Measurements from ENCODE around the gene ARID1B.

ARID1B gene

DNA sequence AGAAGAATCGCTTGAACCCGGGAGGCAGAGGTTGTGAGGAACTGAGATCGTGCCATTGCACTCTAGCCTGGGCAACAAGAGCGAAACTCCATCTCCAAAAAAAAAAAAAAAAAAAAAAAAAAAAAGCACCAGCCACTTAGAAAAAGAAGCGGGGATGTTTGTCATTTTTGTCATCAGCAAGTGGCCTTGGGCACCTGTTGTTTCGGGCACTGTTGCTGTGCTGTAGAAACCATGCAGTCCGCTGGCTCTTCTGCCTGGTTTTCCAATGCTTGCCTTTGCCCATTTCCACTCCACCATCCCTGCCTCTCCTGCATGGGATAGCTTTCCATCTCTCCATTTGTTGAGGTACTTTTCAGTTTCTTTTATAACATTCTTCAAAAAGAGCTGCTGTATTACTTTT is 129.3 kb downstream of the ARID1B start:
- DNase-seq (ENCODE audit: low spot score) = no peak

DNA sequence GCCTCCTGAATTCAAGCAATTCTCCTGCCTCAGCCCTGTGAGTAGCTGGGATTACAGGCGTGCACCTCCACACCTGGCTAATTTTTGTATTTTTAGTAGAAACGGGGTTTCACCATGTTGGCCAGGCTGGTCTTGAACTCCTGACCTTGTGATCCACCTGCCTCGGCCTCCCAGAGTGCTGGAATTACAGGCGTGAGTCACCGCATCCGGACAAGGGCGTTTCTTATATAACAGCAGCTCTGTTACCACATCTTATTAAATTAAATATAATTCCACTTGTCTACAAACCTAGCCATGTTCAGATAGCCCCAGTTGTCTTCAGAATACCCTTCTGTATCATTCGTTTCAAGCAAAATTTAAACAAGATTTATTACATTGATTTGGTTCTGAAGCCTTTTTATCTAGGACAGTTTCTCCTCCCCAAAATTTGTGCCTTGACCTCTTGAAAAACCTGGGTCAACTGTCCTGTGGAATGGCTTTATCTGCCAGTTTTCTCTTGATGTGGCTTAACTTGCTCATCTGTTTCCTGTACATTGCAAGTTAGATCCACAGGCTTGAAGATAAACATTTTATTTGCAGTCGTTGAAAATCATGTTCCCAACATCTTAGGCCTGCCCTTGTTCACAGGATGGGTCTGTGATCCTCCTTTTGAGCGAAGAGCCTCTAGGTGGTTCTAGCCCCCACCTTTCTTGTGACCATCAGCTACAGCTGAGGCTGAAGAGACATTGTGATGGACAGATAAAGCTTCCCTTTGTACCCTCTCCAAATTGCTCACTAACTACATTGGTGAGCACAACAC is 132.2 kb downstream of the ARID1B start:
- no peak for DNase-seq (ENCODE audit: low spot score)

DNA sequence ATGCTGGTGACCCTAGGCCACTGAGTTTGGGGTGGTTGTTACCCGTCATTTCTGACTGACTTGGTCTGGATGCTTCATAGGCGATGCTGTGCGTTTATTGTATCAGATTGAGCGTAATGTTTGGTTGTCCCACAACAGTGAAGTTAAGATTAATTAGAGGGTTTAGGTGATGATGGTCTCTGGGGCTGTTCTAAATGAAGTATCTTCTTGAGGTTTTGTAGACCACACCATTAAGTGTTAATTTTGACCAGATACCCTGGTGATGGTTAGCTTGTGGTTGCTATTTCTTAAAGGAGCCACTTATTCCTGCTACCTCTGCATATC is 132.8 kb downstream of the ARID1B start:
- no peak for DNase-seq (ENCODE audit: low spot score)

DNA sequence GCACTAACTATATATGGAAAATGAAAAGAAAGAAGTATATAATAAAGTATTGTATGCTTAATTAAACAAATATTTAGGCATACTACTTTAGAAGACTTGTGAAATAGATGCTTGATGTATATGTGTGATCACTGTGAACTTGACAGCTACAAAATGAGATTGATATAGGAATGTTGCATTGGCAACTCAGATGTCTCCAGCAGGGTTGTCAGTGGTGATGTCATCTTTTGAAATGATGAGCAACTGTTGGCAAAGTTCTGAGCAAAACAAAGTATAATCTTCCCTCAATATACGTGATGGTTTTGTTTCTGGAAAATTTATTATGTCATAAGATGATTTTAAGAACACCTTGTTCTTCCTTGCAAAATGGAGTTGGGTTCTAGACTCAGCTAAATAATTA is 133.8 kb downstream of the ARID1B start:
- no peak for DNase-seq (ENCODE audit: low spot score)

DNA sequence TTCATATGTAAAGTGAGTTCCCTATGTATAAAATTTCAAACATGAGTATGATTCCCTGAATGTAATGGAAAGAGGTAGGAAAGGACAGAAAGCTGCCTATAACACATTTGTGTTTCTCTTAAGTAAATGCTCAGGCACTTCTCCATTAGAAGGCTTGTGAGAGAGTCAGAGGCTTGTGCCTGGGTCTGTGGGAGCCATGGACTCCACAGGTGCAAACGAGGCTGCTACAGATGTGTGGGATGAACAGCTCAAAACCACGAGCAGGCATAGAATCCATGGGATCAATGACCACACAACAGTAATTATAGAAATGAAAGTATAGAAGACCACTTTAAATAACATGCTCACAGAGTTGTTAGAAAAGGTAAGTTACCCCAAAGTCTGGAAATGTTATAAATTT is 134.4 kb downstream of the ARID1B start:
- DNase-seq (ENCODE audit: low spot score) = no peak

DNA sequence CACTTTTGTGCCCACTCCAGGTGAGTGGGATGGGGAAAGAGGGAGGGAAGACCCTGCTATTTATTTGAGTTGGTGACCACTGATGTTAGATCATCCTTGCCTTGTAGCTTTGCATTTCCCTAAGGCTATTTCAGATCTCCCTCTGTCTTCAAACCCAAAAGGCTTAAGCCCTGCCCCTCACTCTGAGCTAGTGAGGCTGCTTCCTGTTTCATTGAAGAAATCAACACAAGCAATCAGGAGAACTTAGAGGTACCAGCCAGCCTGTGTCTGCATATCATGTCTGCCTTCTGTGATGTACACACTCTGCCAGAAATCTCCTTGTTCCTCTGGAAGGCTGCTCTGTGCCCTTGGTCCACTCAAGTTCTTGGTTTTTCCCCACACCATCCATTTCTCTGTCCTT is 135.3 kb downstream of the ARID1B start:
- DNase-seq (ENCODE audit: low spot score) = no peak

DNA sequence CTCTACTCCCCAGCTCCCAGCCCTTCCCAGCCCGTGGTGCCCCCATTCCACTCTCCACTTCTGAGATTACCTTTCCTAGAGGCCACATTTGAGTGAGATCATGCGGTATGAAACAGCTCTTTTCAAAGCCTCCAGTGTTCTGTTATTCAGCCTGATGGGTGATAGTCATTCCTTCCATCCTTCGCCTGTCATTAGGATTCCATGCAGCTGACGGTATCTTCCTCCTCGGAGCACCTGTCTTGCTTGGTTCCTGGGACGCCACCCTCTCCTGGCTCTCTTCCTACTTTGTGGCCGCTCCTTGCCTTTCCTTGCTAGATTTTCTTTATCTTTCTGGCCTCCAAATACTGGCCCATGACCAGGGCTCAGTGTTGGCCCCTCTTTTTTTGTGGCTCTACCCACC is 137.0 kb downstream of the ARID1B start:
- no peak for DNase-seq (ENCODE audit: low spot score)

DNA sequence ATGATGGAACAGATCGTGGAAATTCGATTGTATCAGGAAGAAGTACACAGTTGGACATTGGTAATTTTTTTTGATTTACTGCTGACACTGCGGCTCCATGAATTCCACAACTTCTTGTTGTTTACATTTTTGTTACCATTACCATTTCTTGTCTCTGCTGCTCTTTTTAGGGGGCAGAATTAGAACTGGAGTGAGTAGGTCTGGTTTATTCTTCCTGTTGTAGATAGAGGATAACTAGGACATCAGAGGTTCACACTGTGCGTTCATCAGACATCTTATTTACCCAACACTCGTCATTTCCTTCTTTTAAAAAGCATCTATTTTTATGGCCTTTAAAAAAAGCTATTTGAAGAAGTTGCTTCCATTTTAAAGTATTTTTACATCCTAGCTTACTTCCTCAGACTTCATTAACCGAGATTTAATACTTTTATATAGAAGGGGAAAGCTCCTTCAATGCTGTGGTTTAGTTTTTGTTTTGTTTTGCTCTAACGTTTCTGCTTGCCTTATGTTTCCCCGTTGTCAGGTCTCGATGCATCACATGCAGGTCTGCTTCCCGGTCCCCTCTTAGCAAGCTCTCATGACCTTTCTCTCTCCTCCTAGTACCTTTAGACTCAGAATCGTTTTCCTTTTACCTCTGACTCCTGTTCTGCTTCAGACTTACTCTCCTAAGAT is 139.1 kb downstream of the ARID1B start:
- no peak for DNase-seq (ENCODE audit: low spot score)

DNA sequence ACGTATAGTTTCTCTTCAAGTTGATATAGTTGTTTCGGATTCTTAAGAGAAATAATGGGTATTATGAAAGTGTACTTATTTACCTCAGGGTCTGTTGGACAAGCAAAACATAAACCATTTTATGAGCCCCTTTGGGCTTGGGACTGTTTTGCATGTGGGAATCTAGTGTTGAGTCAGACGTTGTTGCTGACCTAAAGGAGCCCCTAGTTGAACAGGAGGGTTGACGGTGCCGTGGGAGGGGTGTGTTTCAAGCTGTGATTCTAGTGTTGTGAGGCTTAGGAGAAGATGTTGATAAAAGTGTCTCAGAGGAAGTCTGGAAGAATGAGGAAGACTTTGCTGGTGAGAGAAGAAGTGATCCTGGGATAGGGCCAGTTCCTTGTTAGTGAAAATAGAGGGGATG is 140.0 kb downstream of the ARID1B start:
- DNase-seq (ENCODE audit: low spot score) = no peak

DNA sequence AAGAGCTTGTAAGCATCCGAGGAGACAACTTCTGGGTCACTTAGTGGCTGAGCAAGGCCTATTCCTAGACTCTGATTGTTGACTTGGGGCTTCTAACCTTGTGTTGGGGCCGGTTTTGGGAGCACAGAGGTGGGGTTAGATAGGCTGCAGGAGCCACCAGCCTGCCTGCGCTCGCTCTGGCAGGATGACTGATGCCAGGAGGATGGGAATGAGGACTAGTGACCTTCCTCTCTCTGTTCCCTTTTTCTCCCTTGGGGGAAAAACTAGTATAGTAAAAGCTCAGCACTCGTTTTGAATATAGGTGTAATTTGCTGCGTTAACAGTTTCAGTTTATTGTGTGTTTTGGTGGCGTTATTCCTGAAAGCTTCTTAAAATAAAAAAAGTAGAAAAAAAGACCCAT is 141.5 kb downstream of the ARID1B start:
- no peak for DNase-seq (ENCODE audit: low spot score)

DNA sequence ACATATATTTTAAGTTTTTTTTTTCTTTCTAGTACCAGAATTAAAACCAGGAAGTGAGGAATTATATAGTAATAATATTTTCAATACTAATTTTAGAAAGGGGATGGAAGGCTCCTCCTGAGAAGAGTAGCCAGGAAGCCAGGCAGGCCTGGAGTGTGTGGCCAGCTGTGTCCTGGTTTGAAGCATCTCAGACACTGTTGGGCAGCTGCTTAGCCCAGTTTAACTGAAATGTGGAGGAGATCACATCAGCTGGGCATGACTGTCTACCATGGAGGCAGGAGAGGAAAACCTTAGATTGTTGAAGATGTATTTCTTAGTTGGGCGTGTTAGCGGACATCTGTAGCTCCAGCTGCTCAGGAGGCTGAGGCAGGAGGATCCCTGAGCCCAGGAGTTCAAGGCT is 142.2 kb downstream of the ARID1B start:
- no peak for DNase-seq (ENCODE audit: low spot score)

DNA sequence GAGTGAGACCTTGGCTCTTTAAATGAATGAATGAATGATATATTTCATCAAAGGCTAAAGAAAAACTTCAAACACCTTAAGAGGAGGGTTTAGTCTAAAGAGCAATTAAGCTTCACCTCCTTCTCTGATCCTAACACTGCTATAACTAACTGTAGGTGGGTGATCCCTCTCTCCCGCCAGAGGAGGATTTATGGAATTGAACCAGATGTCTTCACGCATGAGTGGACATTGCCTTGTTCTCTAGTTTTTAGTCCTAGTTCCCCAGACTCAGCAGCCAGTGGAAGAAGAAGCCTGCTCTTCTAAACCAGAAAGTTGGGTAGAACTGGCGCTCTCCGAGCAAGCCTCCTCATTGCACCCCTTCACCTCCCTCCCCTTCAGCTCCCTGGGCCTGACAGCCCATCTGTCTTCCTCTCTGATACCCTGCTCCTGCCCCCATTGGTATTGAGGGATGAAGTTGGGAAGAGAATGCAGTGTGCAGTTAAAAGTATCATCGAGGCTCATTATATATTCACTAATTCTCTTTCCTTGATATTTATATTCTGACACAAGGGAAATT is 142.7 kb downstream of the ARID1B start:
- DNase-seq (ENCODE audit: low spot score) = no peak

DNA sequence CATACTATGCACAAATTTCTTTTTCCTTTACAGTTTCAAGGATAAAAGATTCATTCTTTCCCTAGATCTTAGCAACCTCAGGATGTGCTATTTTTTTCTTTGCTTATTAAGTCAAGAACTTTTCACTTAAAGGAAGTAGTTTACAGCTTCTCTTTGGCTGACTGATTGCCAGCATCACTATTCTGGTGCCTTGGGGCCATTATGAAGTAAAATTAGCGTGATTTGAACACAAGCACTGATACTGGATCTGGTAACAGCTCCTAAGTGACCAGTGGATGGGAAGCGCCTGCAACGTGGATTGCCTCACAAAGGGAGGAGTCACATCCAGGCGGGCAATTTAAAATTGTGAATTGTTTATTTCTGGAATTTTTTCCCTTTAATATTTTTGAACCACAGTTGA is 147.1 kb downstream of the ARID1B start:
- DNase-seq (ENCODE audit: low spot score) = no peak

DNA sequence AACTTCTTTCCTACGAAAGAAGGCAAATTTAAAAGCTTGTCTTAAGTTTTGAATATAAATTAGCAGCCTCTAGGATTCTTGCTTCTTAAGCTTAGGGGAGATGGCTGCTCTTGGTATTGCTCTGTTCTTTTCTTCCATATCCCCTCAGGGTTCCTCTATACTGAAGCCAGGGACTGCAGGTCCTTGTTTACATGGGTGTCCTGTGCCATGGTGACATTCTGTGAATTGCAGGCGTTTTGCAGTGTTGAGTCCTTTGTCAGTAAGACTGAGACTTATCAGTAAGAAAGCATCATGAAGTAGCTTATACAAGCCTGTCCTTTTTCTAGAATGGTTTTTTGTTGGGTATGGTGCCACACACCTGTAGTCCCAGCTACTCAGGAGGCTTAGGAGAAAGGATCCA is 147.8 kb downstream of the ARID1B start:
- DNase-seq (ENCODE audit: low spot score) = no peak

DNA sequence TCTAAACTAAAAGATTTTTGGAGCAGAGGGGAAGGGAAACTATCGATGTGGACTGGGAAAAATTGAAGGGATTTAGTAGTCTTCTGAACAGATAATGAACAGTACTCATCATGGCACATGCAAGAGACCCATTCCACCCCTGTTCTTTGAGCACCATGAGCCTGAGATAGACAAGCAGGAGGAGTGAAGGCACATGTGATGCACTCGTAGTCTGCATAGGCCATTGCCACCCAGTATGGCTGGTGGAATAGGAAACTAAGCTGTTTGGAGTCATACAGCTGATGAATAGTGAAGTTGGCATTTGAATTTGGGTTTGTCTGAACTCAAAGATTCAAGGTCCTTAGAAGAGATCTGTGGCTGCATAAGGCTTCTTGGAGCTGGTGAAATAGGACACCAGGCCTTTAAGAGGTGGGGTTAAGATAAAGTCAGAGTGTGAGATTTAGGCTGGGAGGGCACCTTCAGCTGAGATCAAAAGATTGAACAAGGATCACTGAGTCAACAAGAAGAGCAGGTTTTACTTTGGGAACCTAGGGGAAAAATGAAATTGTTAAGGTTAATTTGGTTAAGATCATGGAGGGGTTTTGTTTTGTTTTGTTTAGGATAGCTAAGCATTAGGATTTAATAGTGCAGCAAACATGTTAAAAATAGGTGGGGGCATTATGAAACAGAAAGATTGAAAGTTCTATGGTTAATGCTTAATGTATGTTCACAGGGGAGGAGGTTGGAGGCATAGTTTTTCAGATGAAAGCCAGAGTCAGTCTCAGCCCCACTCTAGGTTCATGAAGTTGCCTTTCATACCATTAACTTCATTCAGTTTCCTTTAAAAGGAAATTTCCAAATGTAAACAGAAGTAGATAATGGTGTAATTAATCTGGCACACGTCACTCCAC is 148.8 kb downstream of the ARID1B start:
- DNase-seq (ENCODE audit: low spot score) = no peak

DNA sequence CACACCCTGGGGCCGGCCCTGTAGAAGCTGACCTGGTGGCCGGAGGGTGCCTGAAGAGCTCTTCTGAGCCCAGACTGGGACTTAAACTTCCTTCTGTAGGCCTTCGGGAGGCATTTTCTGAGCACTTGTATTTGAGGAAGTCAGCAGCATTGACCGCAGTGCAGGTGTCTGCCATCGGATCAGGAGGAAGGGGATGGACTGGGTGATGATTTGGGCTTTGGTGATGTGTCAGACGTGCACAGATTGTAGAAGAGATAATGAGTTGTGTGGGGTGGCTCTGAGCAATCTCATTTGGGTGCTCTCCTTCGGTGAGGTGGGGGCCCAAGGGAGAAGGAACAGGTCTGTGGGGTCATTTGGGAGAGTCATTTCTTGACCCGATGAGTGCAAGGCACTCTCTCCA is 150.9 kb downstream of the ARID1B start:
- no peak for DNase-seq (ENCODE audit: low spot score)

DNA sequence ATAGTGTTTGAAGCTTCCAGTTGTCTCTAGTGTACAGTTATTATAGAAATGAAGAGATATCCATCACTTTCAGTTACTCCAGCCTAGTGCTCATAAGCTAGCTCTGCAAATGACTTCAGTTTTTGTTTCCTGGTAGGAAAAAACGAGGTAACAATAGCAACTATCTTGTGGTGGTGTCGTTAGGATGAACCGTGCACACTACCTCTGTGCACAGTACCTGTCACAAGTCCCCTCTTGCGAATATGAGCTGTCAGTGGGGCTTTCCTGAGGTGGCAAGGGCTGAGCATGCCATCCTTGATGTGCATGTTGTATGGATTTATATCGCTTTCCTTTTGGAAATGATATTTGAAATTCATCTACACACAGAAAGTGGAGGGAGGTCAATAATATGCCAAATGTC is 151.8 kb downstream of the ARID1B start:
- DNase-seq (ENCODE audit: low spot score) = no peak

DNA sequence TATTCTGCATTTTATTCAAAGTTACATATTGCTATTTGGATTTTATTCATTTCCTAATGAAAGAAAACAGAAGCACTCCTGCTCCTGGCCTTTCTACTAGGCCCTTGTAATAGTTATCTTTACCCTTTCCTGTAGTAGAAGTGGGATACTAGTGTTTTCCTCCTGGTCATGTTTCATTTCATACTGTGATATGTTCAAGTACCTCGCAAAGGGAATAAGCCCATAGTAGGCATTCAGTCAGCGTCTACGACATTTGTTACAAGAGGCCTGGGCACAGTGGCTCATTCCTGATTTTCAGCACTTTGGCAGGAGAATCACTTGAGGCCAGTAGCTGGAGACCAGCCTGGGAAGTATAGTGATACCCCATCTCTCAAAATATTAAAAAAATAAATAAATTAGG is 154.1 kb downstream of the ARID1B start:
- no peak for DNase-seq (ENCODE audit: low spot score)

DNA sequence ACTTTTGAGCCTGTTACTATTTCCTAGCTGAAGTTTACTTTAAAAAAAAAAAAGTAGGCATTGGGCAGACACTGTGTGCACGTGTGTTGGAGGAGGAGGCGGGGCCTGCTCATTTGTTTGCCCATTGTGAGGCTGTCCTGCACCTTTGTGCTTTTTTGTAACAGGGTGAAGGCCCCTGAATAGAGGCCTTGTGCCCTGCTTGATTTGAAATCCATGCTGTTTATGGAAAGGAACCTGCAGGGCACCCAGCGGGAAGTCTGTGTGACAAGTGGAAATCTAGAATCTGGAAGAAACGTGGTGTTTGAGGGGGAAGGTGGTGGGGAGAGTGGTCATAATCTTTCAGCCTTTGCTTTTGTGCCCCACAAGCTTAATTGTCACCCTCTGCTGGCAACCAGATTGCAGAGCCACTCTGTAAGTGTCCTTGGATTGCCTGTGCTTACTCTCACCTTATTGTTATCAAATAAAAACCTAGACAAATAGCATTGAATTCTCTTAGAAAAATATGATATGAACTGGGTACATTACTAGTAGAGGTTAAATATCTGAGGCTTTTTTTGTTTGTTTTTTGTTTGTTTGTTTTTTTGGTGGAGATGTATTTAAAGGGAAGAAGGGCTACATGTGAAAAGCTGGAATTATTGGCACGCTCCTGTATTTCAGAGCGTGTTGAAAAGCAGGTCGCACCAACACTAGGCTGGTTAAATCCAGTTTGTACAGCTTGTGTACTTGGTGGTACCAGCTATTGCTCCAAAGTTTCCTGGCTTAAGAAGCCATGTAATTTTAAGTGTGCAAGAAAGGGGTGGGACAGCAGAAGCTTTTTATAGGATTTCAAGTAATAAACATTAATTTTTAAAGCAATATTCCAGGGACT is 156.3 kb downstream of the ARID1B start:
- DNase-seq (ENCODE audit: low spot score) = peak; percentile 10

DNA sequence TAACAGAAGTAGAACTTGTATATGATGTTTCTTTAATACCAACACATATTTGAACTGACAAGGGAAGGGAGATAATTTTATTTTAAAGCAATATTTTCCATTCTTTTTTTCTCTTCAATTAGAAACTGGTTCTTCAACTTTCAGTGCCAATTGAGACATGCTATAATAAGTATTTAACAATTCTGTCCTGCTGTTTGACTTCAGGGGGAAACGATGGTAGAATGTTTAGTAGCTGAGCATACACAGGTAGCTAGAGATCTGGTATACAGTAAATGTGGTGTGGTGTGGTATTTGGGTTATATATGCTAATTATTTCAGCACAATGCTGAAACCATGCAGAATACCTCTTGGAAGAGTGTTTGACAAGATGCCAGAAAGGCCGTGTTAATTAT is 156.9 kb downstream of the ARID1B start:
- no peak for DNase-seq (ENCODE audit: low spot score)

DNA sequence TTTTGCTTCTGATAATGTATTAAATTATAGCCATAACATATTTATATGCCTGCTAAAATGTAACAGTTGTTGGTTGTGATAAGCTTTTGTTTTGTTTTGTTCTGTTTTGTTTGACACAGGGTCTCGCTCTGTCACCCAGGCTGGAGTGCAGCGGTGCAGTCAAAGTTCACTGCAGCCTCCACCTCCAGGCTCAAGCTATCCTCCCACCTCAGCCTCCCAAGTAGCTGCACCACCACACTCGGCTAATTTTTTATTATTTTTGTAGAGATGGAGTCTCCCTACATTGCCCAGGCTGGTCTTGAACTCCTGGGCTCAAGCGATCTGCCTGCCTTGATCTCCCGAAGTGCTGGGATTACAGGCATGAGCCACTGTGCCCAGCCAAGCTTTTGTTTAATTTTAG is 157.8 kb downstream of the ARID1B start:
- DNase-seq (ENCODE audit: low spot score) = no peak

DNA sequence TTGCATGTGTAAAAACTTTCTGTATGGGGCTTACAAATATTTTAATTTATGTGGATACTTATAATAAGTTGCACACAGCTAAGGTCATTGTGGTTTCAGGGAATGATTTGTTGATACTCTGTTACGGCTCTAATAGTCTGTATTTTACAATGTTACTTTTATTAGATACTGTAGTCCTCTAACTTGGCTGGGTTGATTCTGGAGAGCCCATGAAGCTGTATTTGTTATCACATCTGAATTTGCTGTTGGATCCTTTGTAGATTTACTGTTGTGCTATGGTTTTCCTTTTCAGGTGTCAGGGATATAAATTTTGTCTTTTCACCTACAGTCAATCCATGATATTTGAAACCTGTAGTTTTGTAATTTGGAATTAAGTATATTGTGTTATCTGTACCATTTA is 161.0 kb downstream of the ARID1B start:
- DNase-seq (ENCODE audit: low spot score) = no peak

Measured in SW480 (cell line).